Neural cell (in vitro differentiated cells): ENCODE measurements around the gene HAGHL.

Source experiments
- CTCF ChIP-seq: fragments of 450-650 bp; IDR thresholded peaks from 2 replicates; pipeline ENCODE4 v1.5.1; 2014; ENCODE audit warnings: antibody characterized with exemption, mild to moderate bottlenecking, moderate library complexity; ENCODE audit not compliant: poor library complexity, severe bottlenecking
- EP300 ChIP-seq: fragments of 450-650 bp; conservative IDR thresholded peaks from 2 replicates; pipeline ENCODE4 v1.6.1; 2014; ENCODE audit warnings: antibody characterized with exemption, mild to moderate bottlenecking, moderate library complexity; ENCODE audit not compliant: poor library complexity, severe bottlenecking
- EZH2 ChIP-seq: fragments of 200-600, 300-800 bp; shearing (Covaris generic), sonication (generic); IDR thresholded peaks from 2 replicates; pipeline ENCODE4 v1.6.1; 2014; ENCODE audit warnings: antibody characterized with exemption, low read length, borderline replicate concordance, mild to moderate bottlenecking; ENCODE audit not compliant: insufficient read depth, poor library complexity, severe bottlenecking
- POLR2AphosphoS5 ChIP-seq: IDR thresholded peaks from 2 replicates; pipeline ENCODE4 v1.6.1; 2012
- RAD21 ChIP-seq: fragments of 450-650 bp; conservative IDR thresholded peaks from 2 replicates; pipeline ENCODE4 v1.6.1; 2014; ENCODE audit warnings: antibody characterized with exemption, mild to moderate bottlenecking, moderate library complexity
- REST ChIP-seq: IDR thresholded peaks from 2 replicates; pipeline ENCODE4 v1.6.1; 2012; ENCODE audit warnings: borderline replicate concordance
- SMC3 ChIP-seq: fragments of 450-650 bp; conservative IDR thresholded peaks from 2 replicates; pipeline ENCODE4 v1.6.1; 2014; ENCODE audit warnings: antibody characterized with exemption, mild to moderate bottlenecking, moderate library complexity; ENCODE audit not compliant: poor library complexity
- TAF1 ChIP-seq: IDR thresholded peaks from 2 replicates; pipeline ENCODE4 v1.6.1; 2012; ENCODE audit warnings: low read depth

- TF ChIP-seq CTCF (no peak), REST (no peak), SMC3 (no peak), EZH2 (no peak), RAD21 (no peak), POLR2AphosphoS5 (peak; percentile 65), TAF1 (no peak), EP300 (peak; percentile 30)
These were observed 5.7 kb upstream of the HAGHL start, which contains the start of gene ANTKMT for GRCh38 chr16:720990-721764.
